Choroid plexus epithelial cell (primary cell): ENCODE results near the gene CLSTN2.

Experiments
- DNase-seq: peaks from one replicate; pipeline ENCODE4 v3.0.0-alpha.2; 2010; ENCODE audit warnings: low read depth
- H3K4me3 ChIP-seq: 2 replicates; pipeline ENCODE4 v1.5.1; 2011; ENCODE audit warnings: low read depth, mild to moderate bottlenecking, control low read depth, low read length, moderate library complexity
- CTCF ChIP-seq: conservative IDR thresholded peaks from 2 replicates; pipeline ENCODE4 v1.5.1; 2011; ENCODE audit warnings: low read depth, mild to moderate bottlenecking, control low read depth, inconsistent platforms, low read length, moderate library complexity

The CLSTN2 gene

GRCh38 chr3:140086642-140087041, 151.7 kb downstream of the CLSTN2 start:
- no peak for TF ChIP-seq CTCF
- no peak overlapping the region for H3K4me3 ChIP-seq
- no peak for DNase-seq

- H3K4me3 ChIP-seq, result no peak overlapping the region
- no peak for DNase-seq
- no peak for TF ChIP-seq CTCF
Observed at GRCh38 chr3:140088058-140088457, 153.1 kb downstream of the CLSTN2 start.

GRCh38 chr3:140088513-140088912, 153.5 kb downstream of the CLSTN2 start:
- no peak overlapping the region for H3K4me3 ChIP-seq
- no peak for DNase-seq
- no peak for TF ChIP-seq CTCF

GRCh38 chr3:140089403-140090072, 154.6 kb downstream of the CLSTN2 start:
- TF ChIP-seq CTCF, result no peak
- no peak overlapping the region for H3K4me3 ChIP-seq
- DNase-seq, result no peak

GRCh38 chr3:140091143-140091542, 156.2 kb downstream of the CLSTN2 start:
- no peak overlapping the region for H3K4me3 ChIP-seq
- DNase-seq, result peak; percentile 10
- TF ChIP-seq CTCF, result no peak

- H3K4me3 ChIP-seq, result no peak overlapping the region
- DNase-seq, result no peak
- no peak for TF ChIP-seq CTCF
Observed at GRCh38 chr3:140092848-140093536, 158.0 kb downstream of the CLSTN2 start.

- no peak for TF ChIP-seq CTCF
- DNase-seq, result peak; percentile 88
- H3K4me3 ChIP-seq, result no peak overlapping the region
Observed at GRCh38 chr3:140093742-140094141, 158.8 kb downstream of the CLSTN2 start.
